K562 (cell line): ENCODE data around the gene ZNF772. TPM values are rescaled to one million over a fixed set of nuclear protein-coding genes. Genes with fewer than 3 reads are reported as not detected.
A peak's percentile ranks its signal among the peaks of the same experiment; 100 is the strongest.

Experiments used
- ARHGAP35 ChIP-seq: fragments of 450-650 bp; IDR thresholded peaks from 2 replicates; pipeline ENCODE4 v1.6.1; 2018; ENCODE audit not compliant: partially characterized antibody
- ATF2 ChIP-seq: sonication (generic); formaldehyde crosslinking; IDR thresholded peaks from 2 replicates; pipeline ENCODE4 v1.8.1; 2022; ENCODE audit warnings: missing genetic modification reagents
- BRCA1 ChIP-seq, 2 experiments: fragments of 450-650 bp in 1 of 2; sonication (generic) in 1 of 2; formaldehyde crosslinking in 1 of 2; IDR thresholded peaks; 2 replicates each; pipeline versions ENCODE4 v1.5.0 to v1.6.1; 2017 to 2020; ENCODE audit warnings: mild to moderate bottlenecking in 1 of 2, missing genetic modification reagents in 1 of 2
- CBFB ChIP-seq: sonication (generic); formaldehyde crosslinking; IDR thresholded peaks from 2 replicates; pipeline ENCODE4 v1.4.0; 2020; ENCODE audit warnings: mild to moderate bottlenecking, missing genetic modification reagents
- CHCHD3 ChIP-seq: fragments of 250-450 bp; sonication (Bioruptor Pico); IDR thresholded peaks from 2 replicates; pipeline ENCODE4 v2.1.2; 2022; ENCODE audit warnings: mild to moderate bottlenecking
- HNRNPK ChIP-seq: fragments of 200-400 bp; formaldehyde crosslinking; IDR thresholded peaks from one replicate; pipeline ENCODE4 v1.6.1; 2018; ENCODE audit warnings: mild to moderate bottlenecking, low read depth, low read length; ENCODE audit not compliant: poor library complexity, severe bottlenecking
- IRF1 ChIP-seq: sonication (generic); formaldehyde crosslinking; IDR thresholded peaks from 2 replicates; pipeline ENCODE4 v1.8.0; 2022; ENCODE audit warnings: missing genetic modification reagents, mild to moderate bottlenecking, borderline replicate concordance
- MAX ChIP-seq: sonication (generic); formaldehyde crosslinking; IDR thresholded peaks from 2 replicates; pipeline ENCODE4 v1.9.0; 2022; ENCODE audit warnings: mild to moderate bottlenecking, missing genetic modification reagents
- MED1 ChIP-seq: sonication (generic); formaldehyde crosslinking; IDR thresholded peaks from 2 replicates; pipeline ENCODE4 v1.8.1; 2023; ENCODE audit warnings: missing genetic modification reagents, borderline replicate concordance
- MEF2D ChIP-seq: conservative IDR thresholded peaks from 2 replicates; pipeline ENCODE4 v1.6.1; 2016; ENCODE audit warnings: low read depth, missing genetic modification characterization, missing compliant biosample characterization
- PCBP1 ChIP-seq: fragments of 200-400 bp; formaldehyde crosslinking; IDR thresholded peaks from 2 replicates; pipeline ENCODE4 v1.6.1; 2018; ENCODE audit warnings: mild to moderate bottlenecking, low read depth, low read length; ENCODE audit not compliant: poor library complexity, severe bottlenecking
- RBM22 ChIP-seq: fragments of 200-400 bp; formaldehyde crosslinking; IDR thresholded peaks from 2 replicates; pipeline ENCODE4 v1.6.1; 2018; ENCODE audit warnings: low read length, low read depth; ENCODE audit not compliant: poor library complexity, severe bottlenecking
- TEAD1 ChIP-seq, 2 experiments: fragments of 450-650 bp in 1 of 2; sonication (generic) in 1 of 2; formaldehyde crosslinking; IDR thresholded peaks; 2 replicates each; pipeline versions ENCODE4 v1.4.0 to v1.8.0; 2020 to 2022; ENCODE audit warnings: mild to moderate bottlenecking in 2 of 2, missing genetic modification reagents in 1 of 2
- ZBTB12 ChIP-seq: fragments of 250-450 bp; sonication (Bioruptor Pico); IDR thresholded peaks from 2 replicates; pipeline ENCODE4 v1.4.0; 2020
- ZBTB43 ChIP-seq: sonication (generic); formaldehyde crosslinking; IDR thresholded peaks from 2 replicates; pipeline ENCODE4 v1.8.0; 2023; ENCODE audit warnings: mild to moderate bottlenecking, missing genetic modification reagents
- ZBTB9 ChIP-seq: fragments of 450-650 bp; formaldehyde crosslinking; IDR thresholded peaks from 2 replicates; pipeline ENCODE4 v1.4.0; 2020; ENCODE audit warnings: mild to moderate bottlenecking, moderate library complexity
- ZFP36 ChIP-seq: fragments of 150-350 bp; IDR thresholded peaks from 2 replicates; pipeline ENCODE4 v1.6.1; 2018; ENCODE audit warnings: low read length, low read depth; ENCODE audit not compliant: partially characterized antibody
- ZNF165 ChIP-seq: fragments of 250-450 bp; sonication (Bioruptor Pico); IDR thresholded peaks from 2 replicates; pipeline ENCODE4 v1.4.0; 2020; ENCODE audit warnings: borderline replicate concordance
- ZSCAN32 ChIP-seq: fragments of 450-650 bp; formaldehyde crosslinking; IDR thresholded peaks from 2 replicates; pipeline ENCODE4 v1.4.0; 2020; ENCODE audit warnings: mild to moderate bottlenecking, moderate library complexity
- polyA plus RNA-seq, 8 experiments: library from polyadenylated mRNA; depleted of rRNA in 4 of 8; stranded (reverse) in 5 of 8; unstranded in 3 of 8; fragments of >200 nt; fragmentation: Nextera tagmentation in 2 of 8; fragmentation: Illumina TruSeq in 1 of 8; extraction: Ambion mirVana in 2 of 8; extraction: Trizol in 1 of 8; gene quantifications; 2 replicates each; pipeline versions ENCODE4 v1.2.1 to v1.2.3, GENCODE V29; 2011 to 2014; ENCODE audit warnings: inconsistent platforms in 1 of 8, missing spikeins in 1 of 8
- total RNA-seq, 7 experiments: library from RNA; depleted of rRNA in 6 of 7; stranded (reverse); fragments of >200 nt in 6 of 7; fragmentation: Illumina TruSeq in 2 of 7; extraction: Trizol in 2 of 7; gene quantifications; 2 replicates each; pipeline versions ENCODE4 v1.2.1 to v1.2.3, GENCODE V29; 2011 to 2021; ENCODE audit warnings: low replicate concordance in 1 of 7

The ZNF772 gene
- total and polyA plus RNA-seq, 9 of the 15 experiments (the other 6 are each of a cell fraction or from before 2014, with no cell fraction given), result 0.13 to 1.9 (median 1.1) TPM

GRCh38 chr19:57435062-57435978 lies 42.0 kb downstream of the ZNF772 start, which contains the start of gene ZNF749 (continued):
- TF ChIP-seq ZBTB12 (CRISPR knock-in tag) (peak; percentile 33; the same call in 1 of the 2 replicates), ATF2 (CRISPR knock-in tag) (no peak), MED1 (no peak), RBM22 (no peak), CBFB (no peak), ZBTB9 (no peak), MEF2D (tag) (no peak), ARHGAP35 (no peak), ZNF165 (CRISPR knock-in tag) (no peak), TEAD1 (CRISPR knock-in tag; IDR thresholded peaks at IDR 0.05) (no peak), ZFP36 (no peak), BRCA1 (IDR thresholded peaks at IDR 0.05) (no peak), BRCA1 (CRISPR knock-in tag; IDR thresholded peaks at IDR 0.05) (no peak), ZBTB43 (CRISPR knock-in tag) (no peak), IRF1 (CRISPR knock-in tag) (no peak), CHCHD3 (CRISPR knock-in tag) (no peak), PCBP1 (no peak), HNRNPK (no peak), MAX (CRISPR knock-in tag) (0 out of 2 replicates have a peak, but pooled peaks have one; percentile 39), ZSCAN32 (CRISPR knock-in tag) (no peak)
